Measurements from ENCODE around the gene PXDN. TPM values are rescaled to one million over a fixed set of nuclear protein-coding genes. Genes with fewer than 3 reads are reported as not detected.

The PXDN gene
- total and polyA plus RNA-seq, 2 of the 4 experiments (the other 2 are of a cell fraction), result 153 to 332 TPM

DNA sequence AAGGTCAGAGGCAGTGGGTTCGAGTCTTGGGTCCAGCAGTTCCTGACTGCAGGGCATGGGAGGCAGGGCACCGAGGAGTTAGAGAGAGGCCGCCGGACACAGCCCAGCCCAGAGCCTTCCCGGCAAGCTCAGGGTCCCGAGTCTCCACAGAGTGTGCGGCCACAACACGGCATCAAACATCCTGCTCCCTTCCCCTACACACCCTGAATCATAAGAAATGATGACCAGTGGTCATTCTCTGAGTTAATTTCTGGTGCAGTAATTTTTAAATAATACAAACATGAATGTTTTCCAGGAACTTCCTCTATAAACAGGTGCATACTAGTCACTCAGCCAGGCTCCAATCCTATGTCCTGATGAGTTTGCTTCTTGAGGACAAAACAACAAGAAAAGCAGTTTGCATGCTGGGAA is 118.0 kb downstream of the PXDN start:
- in situ Hi-C loops (cut with MboI; ENCODE audit: low sequenced_read_pairs) (no loop called here), intact Hi-C loops (cut with micrococcal nuclease) (no loop called here), dilution Hi-C loops (cut with HindIII; ENCODE audit: low sequenced_read_pairs, unreplicated experiment) (no loop called here)
- Histone ChIP-seq H4K8ac (ENCODE audit: low read depth in 2 of 2, low read length in 2 of 2) (no peak overlapping the region), H3K4ac (ENCODE audit: low read depth, low read length) (no peak overlapping the region), H4K91ac (ENCODE audit: insufficient read depth, low read depth, low read length) (no peak overlapping the region), H3K4me2 (ENCODE audit: low read depth, low read length) (no peak overlapping the region), H3K4me3 (ENCODE audit: insufficient read depth, low read depth, low read length) (no peak overlapping the region), H2AK5ac (ENCODE audit: low read depth, low read length) (no peak overlapping the region), H2AK9ac (replicated peaks; ENCODE audit: low read depth, low read length, poor library complexity) (no peak overlapping the region), H2BK20ac (ENCODE audit: low read depth, low read length) (no peak overlapping the region; the same call in 1 of the 2 replicates), H2BK15ac (ENCODE audit: low read depth, low read length) (no peak overlapping the region), H3K56ac (ENCODE audit: extremely low read depth, insufficient read depth, low read length) (no peak overlapping the region), H3K4me1 (ENCODE audit: control insufficient read depth, insufficient read depth, low read length) (peaks cover 4% of the 10 kb centered on the region), H4K20me1 (ENCODE audit: insufficient read depth, low read length) (peaks cover 5% of the 10 kb centered on the region; the same call in 1 of the 2 replicates), H2BK120ac (ENCODE audit: low read depth, low read length) (no peak overlapping the region; the same call in 1 of the 2 replicates), H3K9me1 (ENCODE audit: insufficient read depth, low read length) (peaks cover 11% of the 10 kb centered on the region; the same call in 1 of the 2 replicates), H3K27ac (ENCODE audit: insufficient read depth, low read length) (no peak overlapping the region), H3K23ac (ENCODE audit: low read depth, low read length) (no peak overlapping the region), H3K79me1 (ENCODE audit: low read depth in 1 of 2, low read length in 2 of 2) (peaks cover 0 to 15% of the 10 kb centered on the region in 2 experiments; a peak in 3 of 4 replicates), H3K18ac (ENCODE audit: low read depth, low read length) (no peak overlapping the region), H3K14ac (replicated peaks; ENCODE audit: low read depth, low read length) (no peak overlapping the region), H3K27me3 (ENCODE audit: control insufficient read depth, insufficient read depth, low read length) (no peaks in the 10 kb centered on the region), H2AFZ (replicated peaks; ENCODE audit: low read length, poor library complexity) (no peak overlapping the region), H4K5ac (ENCODE audit: low read depth, low read length) (no peak overlapping the region), H3K36me3 (ENCODE audit: control insufficient read depth, insufficient read depth, low read length) (peaks cover 6% of the 10 kb centered on the region; the same call in 1 of the 2 replicates), H3K9ac (ENCODE audit: low read depth, low read length) (no peak overlapping the region), H2BK5ac (ENCODE audit: low read depth, low read length, poor library complexity, severe bottlenecking) (no peak overlapping the region), H3K9me3 (ENCODE audit: control insufficient read depth, insufficient read depth, low read length) (peaks cover 5% of the 10 kb centered on the region)
- BruUV-seq (replicated peaks), result no TSS peak
- ChIA-PET CTCF (no interaction called here), POLR2A (ENCODE audit: unreplicated experiment) (interaction anchor here (0.6 kb wide), 1 partner anchor 1357 kb away, joined by 3 read pairs; no protein-coding TSS in a partner anchor)
- DNase-seq (no peak), ATAC-seq (ENCODE audit: low read depth) (peak; percentile 9; the same call in 1 of the 2 replicates)
- TF ChIP-seq POLR2A (IDR thresholded peaks at IDR 0.05; ENCODE audit: low read depth, low read length) (no peak), MAFK (IDR thresholded peaks at IDR 0.05; ENCODE audit: low read depth, low read length) (no peak), RFX5 (IDR thresholded peaks at IDR 0.05; ENCODE audit: low read depth, low read length) (no peak), MXI1 (IDR thresholded peaks at IDR 0.05; ENCODE audit: borderline replicate concordance, low read depth, low read length) (no peak), CEBPB (IDR thresholded peaks at IDR 0.05; ENCODE audit: low read depth, low read length) (no peak), CHD1 (IDR thresholded peaks at IDR 0.05; ENCODE audit: low read depth, low read length) (no peak), BHLHE40 (IDR thresholded peaks at IDR 0.05; ENCODE audit: low read depth, low read length) (no peak), FOS (IDR thresholded peaks at IDR 0.05; ENCODE audit: low read depth, low read length) (no peak), SMC3 (IDR thresholded peaks at IDR 0.05; ENCODE audit: low read depth, low read length) (no peak), MAZ (IDR thresholded peaks at IDR 0.05; ENCODE audit: borderline replicate concordance, low read depth, low read length) (no peak)
- TF ChIP-seq, protein P1, sequence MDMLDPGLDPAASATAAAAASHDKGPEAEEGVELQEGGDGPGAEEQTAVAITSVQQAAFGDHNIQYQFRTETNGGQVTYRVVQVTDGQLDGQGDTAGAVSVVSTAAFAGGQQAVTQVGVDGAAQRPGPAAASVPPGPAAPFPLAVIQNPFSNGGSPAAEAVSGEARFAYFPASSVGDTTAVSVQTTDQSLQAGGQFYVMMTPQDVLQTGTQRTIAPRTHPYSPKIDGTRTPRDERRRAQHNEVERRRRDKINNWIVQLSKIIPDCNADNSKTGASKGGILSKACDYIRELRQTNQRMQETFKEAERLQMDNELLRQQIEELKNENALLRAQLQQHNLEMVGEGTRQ (IDR thresholded peaks at IDR 0.05; ENCODE audit: low read depth, low read length), result no peak
- TF ChIP-seq, protein P2, sequence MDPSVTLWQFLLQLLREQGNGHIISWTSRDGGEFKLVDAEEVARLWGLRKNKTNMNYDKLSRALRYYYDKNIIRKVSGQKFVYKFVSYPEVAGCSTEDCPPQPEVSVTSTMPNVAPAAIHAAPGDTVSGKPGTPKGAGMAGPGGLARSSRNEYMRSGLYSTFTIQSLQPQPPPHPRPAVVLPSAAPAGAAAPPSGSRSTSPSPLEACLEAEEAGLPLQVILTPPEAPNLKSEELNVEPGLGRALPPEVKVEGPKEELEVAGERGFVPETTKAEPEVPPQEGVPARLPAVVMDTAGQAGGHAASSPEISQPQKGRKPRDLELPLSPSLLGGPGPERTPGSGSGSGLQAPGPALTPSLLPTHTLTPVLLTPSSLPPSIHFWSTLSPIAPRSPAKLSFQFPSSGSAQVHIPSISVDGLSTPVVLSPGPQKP (IDR thresholded peaks at IDR 0.05; ENCODE audit: borderline replicate concordance, low read depth, low read length), result no peak
- WGBS, 2 experiments (ENCODE audit: extremely low coverage in 2 of 2, insufficient read length in 1 of 2), result no CpG with 5 or more reads among the region's 8 CpGs
